WI38 (cell line): Measurements from ENCODE around the gene SAA4.
"Not testable (repeated sequence)": the region's sequence is repeated elsewhere in the genome, so short reads cannot be mapped to it uniquely, and the experiment has no call there.

Source experiments
- H3K4me3 ChIP-seq: 2 replicates; pipeline ENCODE4 v1.5.1; 2011; ENCODE audit warnings: low read depth, mild to moderate bottlenecking, control low read depth, low read length
- CTCF ChIP-seq: IDR thresholded peaks from 2 replicates; pipeline ENCODE4 v1.5.1; 2012; ENCODE audit warnings: low read depth, mild to moderate bottlenecking, control low read depth, low read length

SAA4 gene

GRCh38 chr11:18193010-18193409, 43.6 kb downstream of the SAA4 start:
- no peak for TF ChIP-seq CTCF
- H3K4me3 ChIP-seq = no peak overlapping the region

- H3K4me3 ChIP-seq = no peak overlapping the region
- TF ChIP-seq CTCF = no peak
Measured at GRCh38 chr11:18191376-18191775, 45.2 kb downstream of the SAA4 start.

GRCh38 chr11:18189476-18190245, 46.9 kb downstream of the SAA4 start:
- H3K4me3 ChIP-seq = not testable (repeated sequence)

GRCh38 chr11:18188796-18189195, 47.8 kb downstream of the SAA4 start:
- no peak overlapping the region for H3K4me3 ChIP-seq
- TF ChIP-seq CTCF = no peak
